Right hindlimb (tissue), 1 donor: ENCODE data around the gene FOXO3.
A peak's percentile ranks its signal among the peaks of the same experiment; 100 is the strongest.
"Not testable (repeated sequence)": the region's sequence is repeated elsewhere in the genome, so short reads cannot be mapped to it uniquely, and the experiment has no call there.

ENCODE experiments used
- DNase-seq: peaks from one replicate; pipeline ENCODE4 v3.0.0-alpha.2; 2018

The FOXO3 gene

DNA sequence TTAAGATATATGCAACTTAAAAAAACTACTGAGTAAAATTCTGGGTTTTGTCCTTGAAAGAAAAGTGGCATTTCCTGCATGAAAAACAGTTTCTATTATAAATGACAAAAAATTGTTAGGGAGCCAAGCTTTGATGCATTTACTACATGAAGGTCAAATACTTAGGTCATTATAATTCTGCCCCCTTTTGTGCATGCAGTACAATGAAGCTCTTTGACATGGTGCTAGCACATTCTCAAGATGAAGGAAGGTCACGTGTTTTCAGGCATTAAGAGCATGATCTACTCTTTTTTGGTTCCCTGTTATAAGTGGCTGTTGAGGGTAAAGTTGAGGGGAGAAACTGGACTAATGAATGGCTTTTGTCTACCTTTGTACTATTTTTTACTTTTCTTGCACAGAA lies 72.7 kb downstream of the FOXO3 start:
- no peak for DNase-seq

DNA sequence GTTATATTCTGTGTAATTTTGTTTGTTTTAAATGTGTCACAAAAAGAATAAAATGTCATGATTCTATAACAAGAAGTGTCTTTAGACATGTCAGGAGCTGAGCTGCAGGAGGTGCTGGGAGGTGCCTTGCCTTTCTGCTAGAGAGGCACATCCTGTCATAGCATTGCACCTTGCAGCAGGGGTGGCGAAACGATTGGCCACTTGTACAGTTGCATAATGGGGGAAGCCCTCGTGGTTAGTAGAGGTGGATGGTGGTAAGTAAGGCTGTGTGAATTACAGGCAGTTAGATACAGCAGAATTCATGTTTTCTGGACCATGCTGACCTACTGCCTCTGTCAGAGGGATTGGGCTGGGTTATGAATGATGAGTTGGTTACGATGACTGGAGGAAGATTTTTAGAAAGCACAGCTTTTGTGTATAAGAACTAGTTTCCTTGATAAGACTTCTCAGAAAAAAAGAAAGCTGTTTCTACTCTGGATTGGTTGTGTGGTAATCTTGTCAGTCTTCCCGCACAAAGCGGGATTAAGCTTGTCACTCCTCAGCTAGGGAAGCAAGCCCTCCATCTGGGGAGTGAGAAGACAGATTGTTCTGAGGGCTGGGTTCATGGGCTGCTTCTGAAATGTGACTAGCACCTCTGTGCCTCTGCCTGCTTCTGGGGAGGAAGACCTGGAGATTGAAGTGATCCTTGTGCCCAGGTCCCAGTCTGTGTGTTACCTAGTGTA lies 74.9 kb downstream of the FOXO3 start:
- no peak for DNase-seq

DNA sequence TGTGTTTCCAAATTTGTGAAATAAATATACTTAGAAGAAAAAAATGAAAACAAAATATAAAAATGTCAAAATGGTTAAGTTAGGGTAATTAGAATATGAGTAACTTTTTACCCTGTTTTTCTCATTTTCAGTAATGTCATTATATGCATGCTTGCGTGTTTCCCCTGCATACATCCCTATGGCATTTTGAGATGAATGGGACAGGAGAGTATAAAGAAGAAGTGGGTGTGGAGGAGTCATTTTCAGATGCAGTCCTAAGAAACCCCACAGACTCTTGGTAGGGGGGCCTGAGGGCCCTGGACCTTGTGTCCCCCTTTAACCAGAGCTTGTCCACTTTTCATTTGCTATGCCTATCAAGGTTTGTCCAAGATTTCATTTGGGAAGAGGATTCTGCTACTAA lies 77.2 kb downstream of the FOXO3 start:
- DNase-seq = no peak

DNA sequence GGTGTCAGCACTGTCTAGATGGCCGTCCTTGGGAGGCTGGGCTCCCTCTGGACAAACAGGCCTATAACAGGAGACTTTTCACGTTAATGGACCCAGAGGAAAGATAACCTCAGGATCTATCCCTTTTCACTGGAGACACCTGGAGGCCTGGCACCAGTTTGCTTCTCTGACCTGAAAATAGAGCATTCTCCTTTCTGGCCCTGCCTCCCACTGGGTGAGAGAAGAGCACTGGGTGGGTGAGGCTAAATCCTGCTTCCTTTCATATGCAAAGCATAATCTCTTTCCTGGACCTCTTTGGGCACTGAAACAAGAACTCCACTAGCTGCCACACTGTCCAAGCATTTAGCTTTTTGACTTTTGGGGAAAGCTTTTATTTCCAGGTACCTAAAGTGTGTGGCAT lies 78.3 kb downstream of the FOXO3 start:
- DNase-seq = no peak

DNA sequence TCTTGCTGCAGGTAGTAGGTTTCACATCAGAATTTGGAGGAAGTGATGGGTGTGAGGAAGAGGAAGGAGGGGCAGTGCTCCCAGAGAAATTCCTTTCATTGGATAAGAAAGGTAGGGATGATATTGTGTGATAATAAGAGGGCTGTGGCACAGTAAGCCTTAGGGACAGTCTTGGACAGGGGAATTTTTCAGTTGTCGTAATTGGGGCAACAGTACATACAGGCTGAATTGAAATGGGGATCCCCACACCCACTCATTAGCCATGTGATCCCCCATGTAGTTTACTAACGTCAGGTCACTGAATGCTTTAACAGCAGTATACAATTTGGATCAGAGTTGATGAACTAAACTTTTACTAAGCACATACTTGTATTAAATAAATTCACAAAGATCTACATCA lies 79.4 kb downstream of the FOXO3 start:
- no peak for DNase-seq

DNA sequence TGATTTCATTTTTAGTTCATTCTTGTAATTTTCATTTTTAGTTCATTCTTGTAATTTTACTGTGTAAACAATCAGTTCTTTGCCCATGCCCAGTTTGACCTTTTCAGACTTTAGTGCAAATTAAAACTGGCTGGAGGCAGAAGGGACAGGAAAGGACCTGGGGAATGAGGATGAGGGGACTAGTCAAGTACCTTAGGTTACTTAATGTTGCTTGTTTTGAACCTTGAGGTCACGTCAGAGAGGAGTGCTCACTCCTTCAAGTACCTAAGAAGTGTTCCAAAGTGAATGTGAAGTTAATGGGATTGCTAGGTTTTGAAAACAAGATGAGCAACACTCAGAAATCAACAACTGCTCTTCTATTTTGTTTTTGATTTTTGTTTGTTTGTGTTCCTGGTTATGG lies 82.5 kb downstream of the FOXO3 start:
- no peak for DNase-seq

DNA sequence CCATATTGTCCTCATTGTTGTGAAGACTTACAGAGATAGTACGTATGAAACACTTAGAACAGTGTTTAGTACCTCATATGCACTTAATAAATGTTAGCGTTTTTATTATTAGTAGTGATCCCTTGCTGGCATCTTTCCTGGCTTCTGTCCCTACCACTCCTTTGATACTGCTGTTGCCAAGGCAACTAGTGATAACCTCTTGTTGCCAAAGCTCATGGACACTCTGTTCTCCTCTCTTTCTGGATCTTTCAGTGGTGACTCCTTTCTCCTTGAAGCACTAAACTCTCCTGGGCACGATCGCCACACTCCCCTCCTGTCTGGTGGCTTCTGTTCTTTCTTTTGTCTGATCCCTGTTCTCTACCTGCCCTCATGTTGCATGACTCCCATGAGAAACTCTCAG lies 83.5 kb downstream of the FOXO3 start:
- no peak for DNase-seq

DNA sequence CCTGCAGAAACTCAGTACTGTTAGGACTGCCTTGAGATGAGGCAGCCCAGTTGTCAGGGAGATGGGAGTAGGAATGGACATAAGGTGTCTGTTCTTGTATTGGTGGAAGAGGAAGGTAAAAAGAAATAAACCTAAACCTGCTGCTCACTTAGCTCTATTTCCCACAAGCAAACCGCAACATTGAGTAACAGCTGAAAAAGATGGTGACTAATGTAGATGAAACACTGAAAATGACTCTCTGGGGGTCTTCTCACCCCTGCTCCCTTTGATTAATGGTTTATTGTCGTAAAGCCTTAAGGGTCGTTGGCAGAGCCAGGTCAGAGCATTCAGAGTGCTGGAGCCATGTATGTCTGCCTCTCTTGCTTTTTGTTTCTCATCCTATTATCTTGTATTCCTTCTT lies 87.5 kb downstream of the FOXO3 start:
- DNase-seq = no peak

DNA sequence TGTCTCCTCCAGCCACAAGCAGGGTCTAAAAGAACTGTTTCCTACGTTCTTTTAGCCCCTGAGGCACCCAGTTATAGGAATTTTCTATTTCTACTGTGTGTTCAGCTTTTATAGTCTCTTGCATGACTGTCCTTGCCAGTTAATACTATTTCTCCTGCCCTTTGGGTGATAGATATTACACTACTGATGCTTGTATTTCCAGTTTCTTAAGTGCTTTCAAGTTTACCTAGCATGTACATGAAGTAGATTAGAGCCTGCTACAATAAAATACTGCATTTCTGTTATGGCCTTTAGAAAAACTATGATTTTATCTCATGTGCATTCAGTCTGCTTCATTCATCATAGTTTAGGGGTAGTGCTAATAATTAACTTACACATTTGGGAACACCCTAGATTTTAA lies 89.6 kb downstream of the FOXO3 start:
- DNase-seq = no peak

DNA sequence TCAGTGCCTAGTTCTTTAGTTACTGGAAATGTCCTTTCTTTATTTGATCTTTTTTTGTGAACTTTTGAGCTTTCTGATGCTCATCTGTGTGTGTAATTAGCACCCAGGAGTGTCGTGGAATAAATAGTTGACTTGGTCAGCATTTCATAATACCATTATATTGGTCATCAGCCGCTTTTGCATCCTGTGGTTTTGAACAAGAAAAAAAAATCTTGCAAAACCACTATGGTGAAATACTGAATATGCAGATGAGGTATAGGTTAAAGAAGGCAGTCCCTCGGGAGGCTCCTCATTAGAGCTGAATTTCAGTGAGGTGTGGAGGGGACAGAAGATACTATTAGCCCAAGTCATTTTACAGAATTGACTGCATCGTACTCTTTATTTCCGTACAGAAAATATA lies 90.1 kb downstream of the FOXO3 start:
- DNase-seq = no peak

DNA sequence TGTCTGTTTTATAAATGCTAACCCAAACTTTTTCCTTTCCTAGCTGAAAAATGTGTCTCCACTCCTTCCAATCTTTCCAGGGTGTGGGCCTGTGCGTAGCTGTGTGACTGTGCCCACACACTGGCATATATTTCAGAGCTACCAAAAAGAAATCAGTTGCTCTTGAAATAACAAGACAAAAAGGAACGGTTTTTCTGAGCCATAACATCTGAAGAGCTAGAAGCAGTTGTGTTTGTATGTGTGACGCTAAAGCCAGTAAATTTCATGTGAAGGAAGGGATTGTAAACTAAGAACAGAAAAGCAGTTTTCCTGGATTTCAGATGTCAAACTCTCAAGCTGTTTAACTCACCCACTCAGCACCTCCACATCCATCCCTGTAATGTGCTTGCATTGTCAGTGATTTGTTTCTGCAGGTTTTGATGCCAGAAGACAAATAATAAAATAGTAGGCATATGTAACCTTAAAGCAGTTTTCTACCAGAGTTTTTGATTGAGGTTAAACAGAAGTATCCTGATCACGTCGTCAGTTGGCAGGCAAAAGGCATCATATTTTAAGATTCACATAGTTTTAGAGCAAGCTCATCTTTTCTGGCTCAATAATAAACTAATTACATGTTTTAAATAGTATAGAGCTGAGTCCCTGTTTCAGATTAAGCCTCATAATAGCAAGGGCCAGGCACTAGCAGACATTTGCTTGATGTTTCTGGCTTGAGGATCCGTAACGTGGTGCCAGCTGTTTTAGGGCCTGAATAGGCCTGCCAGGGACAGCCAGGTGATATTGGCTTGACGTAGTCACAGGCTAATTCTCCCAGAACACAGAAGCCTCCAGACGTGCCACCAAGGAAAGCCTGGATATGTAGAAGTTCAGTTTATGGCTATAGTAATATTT lies 90.9 kb downstream of the FOXO3 start:
- peak; percentile 69 for DNase-seq

DNA sequence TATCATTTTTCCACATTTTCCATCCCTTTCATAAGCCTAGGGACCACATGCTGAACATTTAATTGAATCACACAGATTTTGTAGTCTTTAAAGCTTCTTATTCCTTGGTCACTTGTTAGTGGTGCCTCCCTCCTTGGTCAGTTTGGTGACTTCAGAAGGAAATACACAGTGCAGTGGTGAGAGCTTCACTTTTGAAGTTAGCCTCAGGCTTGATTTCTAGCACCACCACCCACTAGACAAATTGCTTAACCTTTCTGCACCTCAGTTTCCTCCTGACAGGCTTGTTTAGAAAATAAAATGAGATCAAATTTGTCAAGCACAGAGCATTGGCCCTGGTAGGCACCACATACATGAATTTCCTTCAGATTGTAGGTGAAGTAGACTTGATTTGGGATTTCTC lies 91.7 kb downstream of the FOXO3 start:
- DNase-seq = no peak

DNA sequence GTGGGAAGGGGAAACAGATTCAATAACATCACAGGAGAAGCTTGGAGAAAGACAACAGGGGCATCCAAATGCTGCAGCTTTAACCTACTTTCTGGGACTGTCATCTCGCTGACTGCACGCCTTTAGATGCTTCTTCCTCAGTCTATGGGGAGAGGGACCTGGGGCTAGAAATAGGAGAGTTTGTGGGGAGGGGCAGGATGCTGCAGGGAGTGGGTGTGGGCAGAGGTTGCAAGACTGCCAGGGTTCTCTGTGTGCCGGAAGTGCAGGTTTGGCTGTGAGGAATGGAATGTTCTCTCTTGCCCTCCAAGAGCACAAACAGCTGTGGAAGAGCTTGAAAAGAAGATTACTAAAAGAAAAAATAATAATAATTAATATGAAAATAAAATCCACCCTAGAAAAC lies 93.2 kb downstream of the FOXO3 start:
- peak; percentile 68 for DNase-seq

DNA sequence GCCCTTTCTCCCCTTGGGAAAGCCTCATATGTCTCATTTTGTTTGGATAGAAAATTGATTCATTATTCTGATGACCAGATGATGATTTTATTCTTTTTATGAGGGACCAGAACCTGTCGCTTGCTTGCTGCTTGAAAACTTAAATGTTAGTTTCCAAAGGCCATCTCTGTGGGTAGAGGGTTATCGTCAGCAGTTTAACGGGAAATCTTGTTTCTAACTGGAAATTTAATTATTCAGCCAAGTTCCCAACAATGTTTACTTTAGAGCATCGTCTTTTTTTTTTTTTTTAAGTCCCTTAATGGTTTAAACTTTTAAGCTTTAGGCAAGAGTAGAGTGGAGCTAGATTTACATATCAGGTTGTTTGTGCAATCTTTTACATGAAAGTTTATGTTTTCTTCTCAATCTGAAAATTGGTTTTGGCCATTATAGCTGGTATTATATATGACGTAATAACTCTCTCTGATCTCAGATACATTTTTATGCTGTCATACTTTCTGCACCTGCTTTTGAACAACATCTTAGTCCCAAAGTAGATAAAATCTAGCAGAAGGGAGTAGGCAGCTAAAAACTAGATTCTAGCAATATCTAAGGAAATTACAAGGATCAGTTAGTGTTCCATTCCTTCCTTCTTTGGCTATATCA lies 93.9 kb downstream of the FOXO3 start:
- DNase-seq = no peak

DNA sequence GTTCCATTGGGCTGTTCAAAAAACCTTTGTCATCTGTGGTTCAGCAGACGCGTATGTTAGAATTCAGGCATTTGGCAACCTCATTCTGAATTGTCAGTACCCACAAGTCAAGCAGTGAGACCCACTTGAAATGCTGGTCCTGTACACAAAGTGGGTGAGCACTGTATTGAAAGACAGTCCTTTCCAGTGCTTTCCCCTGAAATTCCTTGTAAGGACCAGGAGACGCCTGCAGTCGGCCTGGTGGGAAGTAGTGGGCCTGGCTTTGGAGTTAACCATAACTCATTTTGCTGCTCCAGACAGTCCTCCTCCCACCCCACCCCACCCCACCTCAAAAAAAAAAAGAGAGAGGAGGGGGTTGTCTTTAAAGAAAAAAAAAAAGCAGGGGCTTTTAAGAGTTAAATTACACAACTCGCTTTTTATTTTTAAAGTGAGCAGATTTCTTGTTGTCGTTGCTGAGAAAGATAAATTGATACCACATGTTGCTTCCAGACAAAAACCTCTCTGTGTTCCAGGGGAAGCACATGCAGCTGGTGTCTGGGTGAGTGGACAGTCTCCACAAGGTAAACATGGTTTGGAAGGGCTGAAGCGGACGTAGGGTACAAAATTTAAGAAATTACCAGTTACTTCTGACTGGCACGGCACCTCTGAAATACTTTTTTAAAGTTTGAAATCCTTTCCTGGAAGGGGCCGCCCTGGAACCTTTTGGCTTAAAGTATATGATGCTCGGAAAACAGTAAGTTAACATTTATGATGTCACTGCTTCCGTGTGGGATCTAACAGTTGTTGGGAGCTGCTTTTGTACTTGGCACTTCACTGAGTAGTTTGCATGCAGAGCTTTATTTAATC lies 95.3 kb downstream of the FOXO3 start:
- DNase-seq = peak; percentile 81

DNA sequence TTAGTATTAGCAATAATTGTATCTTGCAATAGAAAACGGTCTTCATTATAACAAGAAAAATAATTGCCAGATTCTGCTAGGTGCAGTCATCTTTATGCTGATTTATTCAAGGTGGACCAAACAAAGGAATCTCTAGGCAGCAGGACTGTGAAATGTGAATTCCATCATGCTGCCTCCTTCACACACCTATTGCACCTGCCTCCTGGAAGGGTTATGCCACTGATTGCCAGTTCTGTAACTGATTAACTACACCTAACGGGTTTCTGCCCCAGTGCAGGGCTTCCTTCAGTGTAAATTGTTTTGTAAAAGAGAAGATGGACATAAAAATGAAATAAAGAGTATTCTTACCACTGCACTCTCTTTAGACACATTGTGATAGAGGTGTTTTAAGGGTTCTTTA lies 96.1 kb downstream of the FOXO3 start:
- no peak for DNase-seq

DNA sequence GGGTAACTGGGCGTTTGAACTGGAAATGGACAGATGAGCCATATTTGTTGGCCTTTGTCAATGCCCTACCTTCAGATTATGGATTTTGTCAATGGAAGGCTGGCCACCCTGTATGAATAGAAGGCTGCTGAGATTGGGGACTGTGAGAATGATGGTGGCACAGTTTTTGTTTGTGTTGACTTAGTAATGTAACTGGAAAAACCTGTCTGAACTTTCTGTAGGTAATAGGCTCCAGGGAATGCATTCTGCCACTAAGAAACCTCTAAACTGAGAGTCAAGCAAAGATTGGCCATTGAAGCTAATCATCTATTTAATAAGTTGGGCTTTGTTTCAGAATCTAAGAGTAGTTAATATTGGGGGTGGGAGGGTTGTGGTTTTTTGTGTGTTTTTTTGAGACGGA lies 97.5 kb downstream of the FOXO3 start:
- no peak for DNase-seq

DNA sequence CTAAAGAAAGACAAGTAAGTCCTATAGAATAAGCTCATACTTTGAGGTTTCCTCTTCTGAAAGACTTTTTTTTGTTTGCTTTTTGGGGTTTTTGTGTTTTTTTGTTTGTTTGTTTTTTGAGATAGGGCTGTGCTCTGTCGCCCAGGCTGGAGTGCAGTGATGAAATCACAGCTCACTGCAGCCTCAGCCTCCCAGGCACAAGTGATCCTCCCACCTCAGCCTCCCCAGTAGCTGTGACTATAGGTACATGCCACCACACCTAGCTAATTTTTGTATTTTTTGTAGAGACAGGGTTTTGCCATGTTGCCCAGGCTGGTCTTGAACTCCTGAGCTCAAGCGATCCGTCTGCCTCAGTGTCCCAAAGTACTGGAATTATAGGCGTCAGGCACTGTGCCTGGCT lies 98.1 kb downstream of the FOXO3 start:
- DNase-seq = not testable (repeated sequence)

DNA sequence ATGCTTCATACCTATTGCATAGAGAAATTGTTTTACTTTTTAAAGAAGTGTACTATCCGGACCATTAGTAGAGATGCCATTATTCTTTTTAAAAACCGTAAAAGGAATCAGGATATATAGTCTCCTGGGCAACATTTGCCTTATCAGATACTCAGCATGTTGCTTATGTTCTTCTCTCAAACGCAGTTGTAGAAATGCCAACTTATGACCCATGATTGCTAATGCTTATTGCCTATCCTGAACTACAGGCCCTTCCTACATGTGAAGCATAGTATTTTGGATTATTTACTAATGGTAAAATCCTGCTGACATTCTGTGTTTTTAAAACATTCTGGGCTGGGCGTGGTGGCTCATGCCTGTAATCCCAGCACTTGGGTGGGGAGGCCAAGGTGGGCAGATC lies 99.5 kb downstream of the FOXO3 start:
- no peak for DNase-seq

DNA sequence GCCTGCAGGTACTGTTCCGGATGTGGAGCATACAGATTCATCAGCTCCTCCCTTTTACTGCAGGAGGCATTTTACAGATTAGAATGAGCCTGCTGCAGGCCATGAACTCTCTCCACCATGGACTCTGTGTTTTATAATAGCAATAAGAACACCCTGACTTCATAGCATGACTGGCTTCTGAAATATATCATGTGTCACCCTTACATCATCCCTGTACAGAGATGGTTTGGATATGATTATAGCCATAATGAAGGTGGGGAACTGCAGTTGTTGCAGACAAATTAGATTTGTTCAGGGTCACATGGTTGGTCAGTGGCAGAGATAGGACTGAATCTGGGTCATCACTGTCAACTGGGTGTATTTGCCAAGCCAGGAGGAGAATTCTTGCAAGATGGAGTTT lies 100.7 kb downstream of the FOXO3 start:
- DNase-seq = no peak

DNA sequence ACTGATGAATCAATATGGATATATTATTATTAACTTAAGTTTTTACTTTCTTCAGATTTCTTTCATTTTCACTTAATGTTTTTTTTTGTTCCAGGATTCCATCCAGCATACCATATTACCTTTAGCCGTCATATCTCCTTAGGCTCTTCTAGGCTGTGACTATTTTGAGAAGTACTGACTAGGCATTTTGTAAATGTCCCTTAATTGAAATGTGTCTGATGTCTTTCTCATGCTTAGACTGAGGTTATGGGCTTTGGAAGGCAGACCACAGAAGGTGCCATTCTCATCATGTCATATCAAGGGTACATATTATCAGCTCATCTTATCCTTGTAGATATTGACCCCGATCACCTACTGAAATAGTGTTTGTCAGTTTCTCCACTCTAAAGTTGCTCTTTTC lies 101.3 kb downstream of the FOXO3 start:
- DNase-seq = no peak

DNA sequence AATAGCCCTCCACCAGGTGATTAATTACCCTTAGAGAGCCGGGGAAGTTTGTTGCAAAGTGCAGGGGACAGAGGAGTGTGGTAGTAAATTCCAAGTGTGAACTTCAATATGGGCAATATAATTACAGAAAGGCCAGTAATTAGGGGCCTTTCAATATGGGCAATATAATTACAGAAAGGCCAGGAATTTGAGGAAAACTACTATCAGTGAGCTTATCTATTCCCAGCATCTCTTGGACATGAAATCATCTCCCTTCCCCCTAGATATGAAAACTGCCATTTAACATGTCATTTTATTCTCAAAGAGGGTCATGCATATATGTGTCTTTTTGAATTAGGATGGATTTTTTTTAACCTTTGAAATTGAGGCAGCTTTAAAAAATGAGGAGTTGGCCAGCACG lies 102.0 kb downstream of the FOXO3 start:
- no peak for DNase-seq

DNA sequence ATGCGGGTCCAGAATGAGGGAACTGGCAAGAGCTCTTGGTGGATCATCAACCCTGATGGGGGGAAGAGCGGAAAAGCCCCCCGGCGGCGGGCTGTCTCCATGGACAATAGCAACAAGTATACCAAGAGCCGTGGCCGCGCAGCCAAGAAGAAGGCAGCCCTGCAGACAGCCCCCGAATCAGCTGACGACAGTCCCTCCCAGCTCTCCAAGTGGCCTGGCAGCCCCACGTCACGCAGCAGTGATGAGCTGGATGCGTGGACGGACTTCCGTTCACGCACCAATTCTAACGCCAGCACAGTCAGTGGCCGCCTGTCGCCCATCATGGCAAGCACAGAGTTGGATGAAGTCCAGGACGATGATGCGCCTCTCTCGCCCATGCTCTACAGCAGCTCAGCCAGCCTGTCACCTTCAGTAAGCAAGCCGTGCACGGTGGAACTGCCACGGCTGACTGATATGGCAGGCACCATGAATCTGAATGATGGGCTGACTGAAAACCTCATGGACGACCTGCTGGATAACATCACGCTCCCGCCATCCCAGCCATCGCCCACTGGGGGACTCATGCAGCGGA lies 102.9 kb downstream of the FOXO3 start:
- not testable (repeated sequence) for DNase-seq
